ENCODE data around the gene ARSI.
"Not testable (repeated sequence)": the region's sequence is repeated elsewhere in the genome, so short reads cannot be mapped to it uniquely, and the experiment has no call there.

DNA sequence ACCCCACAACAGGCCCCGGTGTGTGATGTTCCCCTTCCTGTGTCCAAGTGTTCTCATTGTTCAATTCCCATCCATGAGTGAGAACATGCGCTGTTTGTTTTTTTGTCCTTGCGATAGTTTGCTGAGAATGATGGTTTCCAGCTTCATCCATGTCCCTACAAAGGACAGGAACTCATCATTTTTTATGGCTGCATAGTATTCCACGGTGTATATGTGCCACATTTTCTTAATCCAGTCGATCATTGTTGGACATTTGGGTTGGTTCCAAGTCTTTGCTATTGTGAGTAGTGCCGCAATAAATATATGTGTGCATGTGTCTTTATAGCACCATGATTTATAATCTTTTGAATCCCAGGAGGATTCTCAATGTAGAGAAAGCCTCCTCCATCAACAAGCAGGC lies 54.2 kb downstream of the ARSI start:
- TF ChIP-seq, protein P1, sequence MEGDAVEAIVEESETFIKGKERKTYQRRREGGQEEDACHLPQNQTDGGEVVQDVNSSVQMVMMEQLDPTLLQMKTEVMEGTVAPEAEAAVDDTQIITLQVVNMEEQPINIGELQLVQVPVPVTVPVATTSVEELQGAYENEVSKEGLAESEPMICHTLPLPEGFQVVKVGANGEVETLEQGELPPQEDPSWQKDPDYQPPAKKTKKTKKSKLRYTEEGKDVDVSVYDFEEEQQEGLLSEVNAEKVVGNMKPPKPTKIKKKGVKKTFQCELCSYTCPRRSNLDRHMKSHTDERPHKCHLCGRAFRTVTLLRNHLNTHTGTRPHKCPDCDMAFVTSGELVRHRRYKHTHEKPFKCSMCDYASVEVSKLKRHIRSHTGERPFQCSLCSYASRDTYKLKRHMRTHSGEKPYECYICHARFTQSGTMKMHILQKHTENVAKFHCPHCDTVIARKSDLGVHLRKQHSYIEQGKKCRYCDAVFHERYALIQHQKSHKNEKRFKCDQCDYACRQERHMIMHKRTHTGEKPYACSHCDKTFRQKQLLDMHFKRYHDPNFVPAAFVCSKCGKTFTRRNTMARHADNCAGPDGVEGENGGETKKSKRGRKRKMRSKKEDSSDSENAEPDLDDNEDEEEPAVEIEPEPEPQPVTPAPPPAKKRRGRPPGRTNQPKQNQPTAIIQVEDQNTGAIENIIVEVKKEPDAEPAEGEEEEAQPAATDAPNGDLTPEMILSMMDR (conservative IDR thresholded peaks at IDR 0.05) = not testable (repeated sequence)
- not testable (repeated sequence) for TF ChIP-seq ZFX (IDR thresholded peaks at IDR 0.05)
